ENCODE measurements around the gene FBN3.

Gene FBN3

DNA sequence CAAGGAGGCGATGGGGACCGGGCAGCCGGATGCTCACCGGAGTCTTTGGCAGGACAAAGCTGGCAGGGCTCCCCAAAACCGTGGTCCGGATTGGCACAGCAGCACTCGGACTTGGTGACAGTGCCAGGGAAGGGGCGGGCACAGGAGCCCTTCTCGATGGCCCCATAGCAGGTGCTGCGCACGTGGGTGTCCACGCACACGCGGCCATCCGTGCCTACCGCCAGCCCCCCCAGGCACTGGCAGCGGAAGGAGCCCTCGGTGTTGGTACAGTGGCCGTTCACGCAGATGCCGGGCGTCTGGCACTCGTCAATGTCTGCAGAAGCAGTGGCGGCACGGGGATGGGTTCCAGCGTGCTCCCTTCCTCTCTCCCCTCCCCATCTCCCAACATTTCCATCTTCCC is 17.9 kb downstream of the FBN3 start:
- no peak overlapping the region for H3K4me3 ChIP-seq (ENCODE audit: low read depth, low read length)
- TF ChIP-seq, protein P1, sequence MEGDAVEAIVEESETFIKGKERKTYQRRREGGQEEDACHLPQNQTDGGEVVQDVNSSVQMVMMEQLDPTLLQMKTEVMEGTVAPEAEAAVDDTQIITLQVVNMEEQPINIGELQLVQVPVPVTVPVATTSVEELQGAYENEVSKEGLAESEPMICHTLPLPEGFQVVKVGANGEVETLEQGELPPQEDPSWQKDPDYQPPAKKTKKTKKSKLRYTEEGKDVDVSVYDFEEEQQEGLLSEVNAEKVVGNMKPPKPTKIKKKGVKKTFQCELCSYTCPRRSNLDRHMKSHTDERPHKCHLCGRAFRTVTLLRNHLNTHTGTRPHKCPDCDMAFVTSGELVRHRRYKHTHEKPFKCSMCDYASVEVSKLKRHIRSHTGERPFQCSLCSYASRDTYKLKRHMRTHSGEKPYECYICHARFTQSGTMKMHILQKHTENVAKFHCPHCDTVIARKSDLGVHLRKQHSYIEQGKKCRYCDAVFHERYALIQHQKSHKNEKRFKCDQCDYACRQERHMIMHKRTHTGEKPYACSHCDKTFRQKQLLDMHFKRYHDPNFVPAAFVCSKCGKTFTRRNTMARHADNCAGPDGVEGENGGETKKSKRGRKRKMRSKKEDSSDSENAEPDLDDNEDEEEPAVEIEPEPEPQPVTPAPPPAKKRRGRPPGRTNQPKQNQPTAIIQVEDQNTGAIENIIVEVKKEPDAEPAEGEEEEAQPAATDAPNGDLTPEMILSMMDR (IDR thresholded peaks at IDR 0.05; ENCODE audit: borderline replicate concordance, insufficient read depth, low read depth, low read length) = no peak

DNA sequence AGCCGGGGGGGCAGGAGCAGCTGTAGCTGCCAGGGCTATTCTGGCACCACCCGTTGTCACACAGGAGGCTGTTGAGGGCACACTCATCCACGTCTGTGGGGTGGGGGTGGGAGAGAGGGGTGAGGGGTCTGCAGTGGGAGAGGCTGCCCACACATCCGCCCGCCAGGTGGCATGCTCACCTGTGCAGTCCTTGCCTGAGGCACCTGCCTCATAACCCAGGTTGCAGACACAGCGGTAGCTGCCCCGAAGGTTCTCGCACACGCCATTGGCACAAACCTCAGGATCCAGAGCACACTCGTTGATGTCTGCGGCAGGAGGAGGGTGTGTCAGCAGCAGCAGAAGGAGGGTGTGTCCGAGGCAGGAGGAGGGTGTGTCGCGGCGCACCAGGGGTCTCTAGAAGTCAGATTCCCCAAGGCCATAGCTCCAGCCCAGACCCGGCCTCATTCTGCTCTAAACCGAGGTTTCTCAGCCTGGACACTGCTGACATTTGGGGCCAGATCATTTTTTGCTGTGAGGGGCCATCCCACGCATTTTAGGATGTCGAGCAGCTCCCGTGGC is 20.3 kb downstream of the FBN3 start:
- no peak overlapping the region for H3K4me3 ChIP-seq (ENCODE audit: low read depth, low read length)
- TF ChIP-seq, protein P1 (IDR thresholded peaks at IDR 0.05; ENCODE audit: borderline replicate concordance, insufficient read depth, low read depth, low read length) = no peak

DNA sequence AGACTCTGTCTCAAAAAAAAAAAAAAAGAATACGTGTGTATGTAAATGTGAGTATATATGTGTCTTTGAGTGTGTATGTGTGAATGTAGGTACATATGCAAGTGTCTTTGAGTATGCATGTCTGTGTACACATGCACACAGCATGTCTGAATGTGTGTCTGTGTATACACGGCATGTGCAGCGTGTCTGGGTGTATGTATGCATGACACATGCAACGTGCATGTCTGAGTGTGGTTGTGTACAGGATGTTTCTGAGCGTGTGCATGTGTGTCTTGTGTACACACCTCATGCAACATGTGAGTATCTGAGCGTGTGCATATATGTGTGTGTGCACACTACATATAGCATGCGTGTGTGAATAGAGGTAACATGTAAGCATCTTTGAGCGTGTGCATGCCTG is 20.8 kb downstream of the FBN3 start:
- H3K4me3 ChIP-seq (ENCODE audit: low read depth, low read length) = no peak overlapping the region
- TF ChIP-seq, protein P1 (IDR thresholded peaks at IDR 0.05; ENCODE audit: borderline replicate concordance, insufficient read depth, low read depth, low read length) = no peak

DNA sequence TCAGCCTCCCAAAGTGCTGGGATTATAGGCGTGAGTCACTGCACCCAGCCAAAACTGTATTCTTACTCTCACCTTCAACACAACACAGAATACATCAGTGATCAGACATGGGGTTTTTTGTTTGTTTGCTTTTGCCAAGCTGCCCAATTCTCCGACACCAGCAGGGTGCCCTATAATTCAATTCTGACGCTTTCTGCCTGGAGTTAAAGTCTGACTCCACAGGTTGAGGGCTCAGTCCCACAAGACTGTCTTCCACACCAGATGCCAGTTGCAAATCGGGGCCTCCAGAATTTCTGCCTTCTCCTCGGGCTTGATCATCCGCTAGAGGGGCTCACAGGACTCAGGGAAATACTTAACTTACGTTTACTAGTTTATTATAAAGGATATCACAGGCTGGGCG is 22.1 kb downstream of the FBN3 start:
- no peak overlapping the region for H3K4me3 ChIP-seq (ENCODE audit: low read depth, low read length)
- TF ChIP-seq, protein P1 (IDR thresholded peaks at IDR 0.05; ENCODE audit: borderline replicate concordance, insufficient read depth, low read depth, low read length) = no peak

DNA sequence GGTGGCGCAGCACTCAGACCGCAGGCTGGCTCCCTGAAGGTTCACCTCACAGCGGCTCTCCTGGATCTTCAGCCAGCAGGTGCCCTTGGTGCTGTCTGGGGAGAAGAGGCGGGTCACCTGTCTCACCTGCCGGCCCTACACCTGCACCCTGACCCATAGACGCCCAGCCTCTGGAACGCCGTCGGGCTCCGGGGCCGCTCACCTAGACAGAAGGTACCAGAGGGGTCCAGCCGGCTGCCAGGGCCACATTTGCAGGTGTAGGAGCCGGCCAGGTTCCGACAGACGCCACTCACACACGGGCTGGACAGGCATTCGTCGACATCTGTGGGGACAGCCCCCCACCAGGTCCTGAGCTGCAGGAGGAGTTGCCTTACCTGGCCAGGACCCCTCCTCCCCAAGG is 22.9 kb downstream of the FBN3 start:
- no peak overlapping the region for H3K4me3 ChIP-seq (ENCODE audit: low read depth, low read length)
- TF ChIP-seq, protein P1 (IDR thresholded peaks at IDR 0.05; ENCODE audit: borderline replicate concordance, insufficient read depth, low read depth, low read length) = no peak

DNA sequence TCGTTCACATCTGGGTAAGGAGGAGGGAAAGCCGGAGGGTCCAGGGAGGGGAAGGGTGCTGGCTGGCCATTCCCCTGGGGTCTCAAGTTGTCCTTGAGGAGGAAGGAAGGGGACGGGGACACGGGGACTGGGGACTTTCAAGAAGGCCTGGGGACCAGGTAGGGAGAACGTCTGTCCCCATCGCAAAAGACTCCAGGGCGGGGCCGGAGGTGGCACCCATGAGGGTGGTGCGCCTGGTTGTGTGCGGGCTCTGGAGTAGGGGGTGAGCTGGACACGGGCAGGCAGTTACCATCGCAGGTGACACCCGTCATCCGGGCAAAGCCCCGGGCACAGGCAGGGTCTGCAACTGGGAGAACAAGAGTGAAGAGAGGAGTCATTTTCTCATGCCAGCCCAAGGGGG is 23.4 kb downstream of the FBN3 start:
- TF ChIP-seq, protein P1 (IDR thresholded peaks at IDR 0.05; ENCODE audit: borderline replicate concordance, insufficient read depth, low read depth, low read length) = no peak
- H3K4me3 ChIP-seq (ENCODE audit: low read depth, low read length) = no peak overlapping the region

DNA sequence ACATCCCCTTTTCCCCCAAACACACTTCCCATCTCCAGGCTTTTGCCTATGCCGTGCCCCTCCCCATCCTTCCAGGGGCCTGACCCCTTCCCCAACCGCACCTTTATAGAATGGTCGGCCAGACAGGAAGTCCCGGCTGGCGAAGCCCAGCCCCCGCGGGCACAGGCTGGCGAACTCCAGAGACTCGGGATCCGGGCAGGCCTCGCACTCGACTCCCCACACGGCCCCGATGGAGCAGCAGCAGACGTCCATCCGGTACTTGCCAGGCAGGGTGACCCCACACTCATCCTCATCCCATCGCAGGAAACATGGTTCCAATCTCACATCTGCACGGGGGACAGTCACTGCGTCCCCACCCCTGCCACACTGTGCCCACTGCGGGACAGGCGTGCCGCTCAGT is 25.7 kb downstream of the FBN3 start:
- H3K4me3 ChIP-seq (ENCODE audit: low read depth, low read length) = no peak overlapping the region
- TF ChIP-seq, protein P1 (IDR thresholded peaks at IDR 0.05; ENCODE audit: borderline replicate concordance, insufficient read depth, low read depth, low read length) = no peak
